HG03045 (cell line): Measurements from ENCODE around the gene FANCI.

ENCODE experiments used
- ATAC-seq: cut with Tn5 transposase; IDR thresholded peaks from one replicate; pipeline ENCODE4 v1.9.1; 2021; ENCODE audit warnings: mild to moderate bottlenecking, moderate library complexity; ENCODE audit not compliant: unreplicated experiment

Gene FANCI

GRCh38 chr15:89359471-89360293 is 115.9 kb downstream of the FANCI start:
- ATAC-seq: no peak

GRCh38 chr15:89360294-89360971 is 116.7 kb downstream of the FANCI start:
- ATAC-seq: no peak

- no peak for ATAC-seq
Observed at GRCh38 chr15:89361451-89362202, 117.8 kb downstream of the FANCI start.

- ATAC-seq: no peak
Observed at GRCh38 chr15:89362203-89363101, 118.7 kb downstream of the FANCI start.

- ATAC-seq: no peak
Observed at GRCh38 chr15:89363133-89363532, 119.4 kb downstream of the FANCI start.

- no peak for ATAC-seq
Observed at GRCh38 chr15:89363770-89364169, 120.0 kb downstream of the FANCI start.

- ATAC-seq: no peak
Observed at GRCh38 chr15:89364341-89364740, 120.6 kb downstream of the FANCI start.

GRCh38 chr15:89364741-89365450 is 121.1 kb downstream of the FANCI start:
- ATAC-seq: no peak

GRCh38 chr15:89365462-89366065 is 121.8 kb downstream of the FANCI start:
- no peak for ATAC-seq
